Measurements from ENCODE around the gene BPIFB1. TPM values are rescaled to one million over a fixed set of nuclear protein-coding genes. Genes with fewer than 3 reads are reported as not detected.

BPIFB1 gene
- total and polyA plus RNA-seq, 10 of the 15 experiments (the other 5 are each of a cell fraction or from before 2014, with no cell fraction given) = 0.13 TPM; not detected in 9

- intact Hi-C loops (cut with micrococcal nuclease; ENCODE audit: unreplicated experiment) = no loop called here
- H3K4me3 ChIP-seq = no peak overlapping the region
- ChIA-PET SMC1A (ENCODE audit: uncharacterized antibody, unreplicated experiment) (no interaction called here), POLR2A (no interaction called here), RAD21 (ENCODE audit: unreplicated experiment) (no interaction called here), CTCF (interaction anchor here (1.6 kb wide), 1 partner anchor 9 kb away, joined by 5 read pairs; no protein-coding TSS in a partner anchor)
- H3K4me1 ChIP-seq (ENCODE audit: control insufficient read depth, insufficient read depth, low read length) = no peaks in the 10 kb centered on the region
- BruUV-seq (replicated peaks) = no TSS peak
- DNase-seq (ENCODE audit: low read depth, low spot score) = no peak
- no peaks in the 10 kb centered on the region for H3K36me3 ChIP-seq (ENCODE audit: control insufficient read depth in 2 of 2, insufficient read depth in 2 of 2, low read length in 1 of 2)
- no peak for FAIRE-seq
- H3K27me3 ChIP-seq (replicated peaks in 1 of 2; ENCODE audit: control insufficient read depth in 2 of 2, insufficient read depth in 2 of 2, low read length in 1 of 2) = no peaks in the 10 kb centered on the region; a peak in 2 of 4 replicates
- H2AFZ ChIP-seq (ENCODE audit: control insufficient read depth, low read depth, low read length) = no peak overlapping the region
- no peak overlapping the region for H3K4me2 ChIP-seq (ENCODE audit: control insufficient read depth, insufficient read depth)
- H3K9me3 ChIP-seq (replicated peaks; ENCODE audit: control insufficient read depth, insufficient read depth, low read length) = no peaks in the 10 kb centered on the region
- TF ChIP-seq FOS (IDR thresholded peaks at IDR 0.05; ENCODE audit: borderline replicate concordance, extremely low read depth, insufficient read length) = no peak
- no peak for TF ChIP-seq CHD4 (IDR thresholded peaks at IDR 0.05)
- TF ChIP-seq CTCF (IDR thresholded peaks at IDR 0.05 in 2 of 3, conservative IDR thresholded peaks at IDR 0.05 in 1 of 3; ENCODE audit: control insufficient read depth in 2 of 3, extremely low read depth in 1 of 3, insufficient read depth in 1 of 3, low read depth in 3 of 3, low read length in 3 of 3) = no peak
- no peak for TF ChIP-seq NR2F1 (conservative IDR thresholded peaks at IDR 0.05)
- TF ChIP-seq MEF2A (IDR thresholded peaks at IDR 0.05; ENCODE audit: insufficient read depth, low read depth, low read length) = no peak
- TF ChIP-seq SMAD5 (IDR thresholded peaks at IDR 0.05; ENCODE audit: low read depth) = no peak
- TF ChIP-seq RAD21 (IDR thresholded peaks at IDR 0.05; ENCODE audit: insufficient read depth, low read depth, low read length) = no peak
- TF ChIP-seq ZBTB4 (CRISPR knock-in tag; IDR thresholded peaks at IDR 0.05) = no peak
- TF ChIP-seq BMI1 (IDR thresholded peaks at IDR 0.05; ENCODE audit: borderline replicate concordance) = no peak
- TF ChIP-seq POLR2A (IDR thresholded peaks at IDR 0.05; ENCODE audit: low read depth, low read length) = no peak
- TF ChIP-seq JUND (IDR thresholded peaks at IDR 0.05; ENCODE audit: low read depth, low read length) = no peak
- TF ChIP-seq ZNF207 (IDR thresholded peaks at IDR 0.05; ENCODE audit: borderline replicate concordance) = no peak
- H3K79me2 ChIP-seq (ENCODE audit: control insufficient read depth, insufficient read depth, low read length) = no peaks in the 10 kb centered on the region
- H3K27ac ChIP-seq (ENCODE audit: control insufficient read depth, insufficient read depth) = no peak overlapping the region
- in situ Hi-C loops (cut with MboI) = no loop called here
- no peak overlapping the region for H3K9ac ChIP-seq (ENCODE audit: control insufficient read depth, insufficient read depth, low read length)
- H4K20me1 ChIP-seq (ENCODE audit: control insufficient read depth, insufficient read depth) = no peaks in the 10 kb centered on the region; the same call in 1 of the 2 replicates
- no peak for ATAC-seq
Observed at GRCh38 chr20:33287884-33288283, 4.9 kb downstream of the BPIFB1 start.
